IMR-90 (cell line): Measurements from ENCODE around the gene PBX3.

Experiments
- BHLHE40 ChIP-seq: fragments of 150-350 bp; IDR thresholded peaks from 2 replicates; pipeline ENCODE4 v1.6.1; 2016; ENCODE audit warnings: mild to moderate bottlenecking, low read depth, low read length
- CEBPB ChIP-seq: IDR thresholded peaks from 2 replicates; pipeline ENCODE4 v1.6.1; 2012; ENCODE audit warnings: low read depth, low read length, improper control_type of control experiment
- MAFK ChIP-seq: IDR thresholded peaks from 2 replicates; pipeline ENCODE4 v1.6.1; 2012; ENCODE audit warnings: low read depth, low read length, improper control_type of control experiment
- MAZ ChIP-seq: IDR thresholded peaks from 2 replicates; pipeline ENCODE4 v1.6.1; 2012; ENCODE audit warnings: low read depth, mild to moderate bottlenecking, low read length, improper control_type of control experiment, moderate library complexity, borderline replicate concordance
- MXI1 ChIP-seq: IDR thresholded peaks from 2 replicates; pipeline ENCODE4 v1.6.1; 2012; ENCODE audit warnings: low read depth, mild to moderate bottlenecking, low read length, moderate library complexity, borderline replicate concordance
- POLR2A ChIP-seq: IDR thresholded peaks from 2 replicates; pipeline ENCODE4 v1.6.1; 2012; ENCODE audit warnings: mild to moderate bottlenecking, low read depth, low read length
- RAD21 ChIP-seq: IDR thresholded peaks from 2 replicates; pipeline ENCODE4 v1.6.1; 2012; ENCODE audit warnings: low read length, improper control_type of control experiment
- RFX5 ChIP-seq: IDR thresholded peaks from 2 replicates; pipeline ENCODE4 v1.8.0; 2012; ENCODE audit warnings: low read depth, mild to moderate bottlenecking, low read length, moderate library complexity
- SMC3 ChIP-seq: fragments of 150-350 bp; IDR thresholded peaks from 2 replicates; pipeline ENCODE4 v1.6.1; 2016; ENCODE audit warnings: low read depth, mild to moderate bottlenecking, antibody characterized with exemption, low read length, moderate library complexity
- TF ChIP-seq, protein P1 (sequence below): conservative IDR thresholded peaks from 2 replicates; pipeline ENCODE4 v1.5.1; 2012; ENCODE audit warnings: mild to moderate bottlenecking, low read depth, low read length, improper control_type of control experiment
- TF ChIP-seq, protein P2 (sequence below): fragments of 150-350 bp; IDR thresholded peaks from 2 replicates; pipeline ENCODE4 v1.6.1; 2017; ENCODE audit warnings: mild to moderate bottlenecking, antibody characterized with exemption, low read length, low read depth

DNA sequence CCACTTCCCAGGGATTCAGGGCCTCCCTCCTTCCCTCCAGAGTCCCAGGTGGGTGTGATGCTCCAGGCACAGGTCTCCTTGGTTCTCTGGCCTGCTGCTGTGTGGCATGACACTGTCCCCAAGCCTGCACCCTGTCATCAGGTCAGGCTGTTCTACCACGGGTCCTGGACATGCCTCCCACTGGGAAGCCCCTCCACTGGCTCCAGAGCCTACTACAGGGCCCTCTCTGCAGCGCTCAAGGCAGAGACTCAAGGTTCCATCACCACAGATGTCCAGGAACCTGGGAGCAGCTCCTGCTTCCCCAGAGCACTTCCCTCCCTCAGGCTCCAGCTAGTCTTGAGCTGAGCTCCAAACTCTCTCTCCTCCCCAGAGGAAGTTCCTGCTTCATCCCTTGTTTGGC lies 237.3 kb downstream of the PBX3 start:
- TF ChIP-seq, protein P1, sequence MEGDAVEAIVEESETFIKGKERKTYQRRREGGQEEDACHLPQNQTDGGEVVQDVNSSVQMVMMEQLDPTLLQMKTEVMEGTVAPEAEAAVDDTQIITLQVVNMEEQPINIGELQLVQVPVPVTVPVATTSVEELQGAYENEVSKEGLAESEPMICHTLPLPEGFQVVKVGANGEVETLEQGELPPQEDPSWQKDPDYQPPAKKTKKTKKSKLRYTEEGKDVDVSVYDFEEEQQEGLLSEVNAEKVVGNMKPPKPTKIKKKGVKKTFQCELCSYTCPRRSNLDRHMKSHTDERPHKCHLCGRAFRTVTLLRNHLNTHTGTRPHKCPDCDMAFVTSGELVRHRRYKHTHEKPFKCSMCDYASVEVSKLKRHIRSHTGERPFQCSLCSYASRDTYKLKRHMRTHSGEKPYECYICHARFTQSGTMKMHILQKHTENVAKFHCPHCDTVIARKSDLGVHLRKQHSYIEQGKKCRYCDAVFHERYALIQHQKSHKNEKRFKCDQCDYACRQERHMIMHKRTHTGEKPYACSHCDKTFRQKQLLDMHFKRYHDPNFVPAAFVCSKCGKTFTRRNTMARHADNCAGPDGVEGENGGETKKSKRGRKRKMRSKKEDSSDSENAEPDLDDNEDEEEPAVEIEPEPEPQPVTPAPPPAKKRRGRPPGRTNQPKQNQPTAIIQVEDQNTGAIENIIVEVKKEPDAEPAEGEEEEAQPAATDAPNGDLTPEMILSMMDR, result no peak
- TF ChIP-seq BHLHE40, result no peak
- TF ChIP-seq SMC3, result no peak
- TF ChIP-seq RFX5, result no peak
- no peak for TF ChIP-seq RAD21
- no peak for TF ChIP-seq MAFK
- TF ChIP-seq MXI1, result no peak
- TF ChIP-seq POLR2A, result no peak
- TF ChIP-seq, protein P2, sequence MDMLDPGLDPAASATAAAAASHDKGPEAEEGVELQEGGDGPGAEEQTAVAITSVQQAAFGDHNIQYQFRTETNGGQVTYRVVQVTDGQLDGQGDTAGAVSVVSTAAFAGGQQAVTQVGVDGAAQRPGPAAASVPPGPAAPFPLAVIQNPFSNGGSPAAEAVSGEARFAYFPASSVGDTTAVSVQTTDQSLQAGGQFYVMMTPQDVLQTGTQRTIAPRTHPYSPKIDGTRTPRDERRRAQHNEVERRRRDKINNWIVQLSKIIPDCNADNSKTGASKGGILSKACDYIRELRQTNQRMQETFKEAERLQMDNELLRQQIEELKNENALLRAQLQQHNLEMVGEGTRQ, result no peak
- no peak for TF ChIP-seq CEBPB
- no peak for TF ChIP-seq MAZ
